GM18502 (cell line): ENCODE data around the gene MACF1.
"Not testable (repeated sequence)": the region's sequence is repeated elsewhere in the genome, so short reads cannot be mapped to it uniquely, and the experiment has no call there.

Source experiments
- ATAC-seq: cut with Tn5 transposase; IDR thresholded peaks from one replicate; pipeline ENCODE4 v1.9.1; 2021; ENCODE audit warnings: mild to moderate bottlenecking; ENCODE audit not compliant: unreplicated experiment, poor library complexity

The MACF1 gene

GRCh38 chr1:39524591-39525365 lies 320.3 kb downstream of the MACF1 start:
- no peak for ATAC-seq

GRCh38 chr1:39525366-39526165 lies 321.1 kb downstream of the MACF1 start:
- peak; percentile 94 for ATAC-seq

- ATAC-seq: no peak
Measured at GRCh38 chr1:39526466-39527189, 322.1 kb downstream of the MACF1 start.

- ATAC-seq: not testable (repeated sequence)
Measured at GRCh38 chr1:39527190-39527579, 322.7 kb downstream of the MACF1 start.

GRCh38 chr1:39528082-39528481 lies 323.6 kb downstream of the MACF1 start:
- no peak for ATAC-seq

- no peak for ATAC-seq
Measured at GRCh38 chr1:39529901-39530535, 325.5 kb downstream of the MACF1 start.

GRCh38 chr1:39531526-39531925 lies 327.0 kb downstream of the MACF1 start:
- ATAC-seq: no peak

- ATAC-seq: no peak
Measured at GRCh38 chr1:39533442-39533841, 328.9 kb downstream of the MACF1 start.
